NT2/D1 (cell line): ENCODE measurements around the gene CDC73.

Source experiments
- DNase-seq: peaks from one replicate; pipeline ENCODE4 v3.0.0-alpha.2; 2011; ENCODE audit warnings: low read depth, low spot score
- H3K27me3 ChIP-seq: 2 replicates; pipeline ENCODE4 v1.6.0; 2011; ENCODE audit warnings: mild to moderate bottlenecking; ENCODE audit not compliant: insufficient read length, insufficient read depth
- H3K36me3 ChIP-seq: 2 replicates; pipeline ENCODE4 v1.6.1; 2011; ENCODE audit warnings: mild to moderate bottlenecking, low read length, mixed read lengths; ENCODE audit not compliant: insufficient read depth, insufficient read length
- H3K4me1 ChIP-seq: 2 replicates; pipeline ENCODE4 v1.5.1; 2011; ENCODE audit not compliant: insufficient read depth, insufficient read length
- H3K4me3 ChIP-seq: 2 replicates; pipeline ENCODE4 v1.5.1; 2011; ENCODE audit warnings: low read depth; ENCODE audit not compliant: insufficient read length
- H3K9ac ChIP-seq: 2 replicates; pipeline ENCODE4 v1.6.0; 2011; ENCODE audit warnings: low read depth; ENCODE audit not compliant: insufficient read length
- H3K9me3 ChIP-seq: 2 replicates; pipeline ENCODE4 v1.5.1; 2011; ENCODE audit warnings: mild to moderate bottlenecking, low read length; ENCODE audit not compliant: insufficient read depth
- SUZ12 ChIP-seq: IDR thresholded peaks from 2 replicates; pipeline ENCODE4 v1.6.1; 2011; ENCODE audit not compliant: insufficient read length, insufficient read depth; ENCODE audit errors: extremely low read depth
- YY1 ChIP-seq: IDR thresholded peaks from 2 replicates; pipeline ENCODE4 v1.6.1; 2011; ENCODE audit not compliant: insufficient read length, insufficient read depth
- ZNF274 ChIP-seq: IDR thresholded peaks from 2 replicates; pipeline ENCODE4 v1.6.1; 2011; ENCODE audit warnings: mild to moderate bottlenecking, low read depth, low read length

The CDC73 gene

GRCh38 chr1:193108471-193108870, 13.4 kb upstream of the CDC73 start:
- H3K27me3 ChIP-seq, result peaks cover 10% of the 10 kb centered on the region
- DNase-seq, result no peak
- H3K4me3 ChIP-seq, result no peak overlapping the region
- no peak for TF ChIP-seq YY1
- TF ChIP-seq ZNF274, result no peak
- no peak for TF ChIP-seq SUZ12
- no peaks in the 10 kb centered on the region for H3K36me3 ChIP-seq
- H3K9ac ChIP-seq, result no peak overlapping the region
- peaks cover 7% of the 10 kb centered on the region for H3K4me1 ChIP-seq
- H3K9me3 ChIP-seq, result no peaks in the 10 kb centered on the region

GRCh38 chr1:193109619-193110018, 12.2 kb upstream of the CDC73 start:
- TF ChIP-seq SUZ12 (no peak), YY1 (no peak), ZNF274 (no peak)
- DNase-seq, result no peak

GRCh38 chr1:193110246-193110645, 11.6 kb upstream of the CDC73 start:
- no peaks in the 10 kb centered on the region for H3K36me3 ChIP-seq
- H3K4me3 ChIP-seq, result no peak overlapping the region
- no peak for TF ChIP-seq YY1
- no peak for TF ChIP-seq SUZ12
- TF ChIP-seq ZNF274, result no peak
- H3K9me3 ChIP-seq, result no peaks in the 10 kb centered on the region
- H3K27me3 ChIP-seq, result no peaks in the 10 kb centered on the region
- H3K4me1 ChIP-seq, result peaks cover 7% of the 10 kb centered on the region
- no peak for DNase-seq
- no peak overlapping the region for H3K9ac ChIP-seq

More at GRCh38 chr1:193109619-193110018, 12.2 kb upstream of the CDC73 start:
- Histone ChIP-seq H3K9ac (no peak overlapping the region), H3K36me3 (no peaks in the 10 kb centered on the region), H3K4me3 (no peak overlapping the region), H3K27me3 (no peaks in the 10 kb centered on the region), H3K9me3 (no peaks in the 10 kb centered on the region), H3K4me1 (peaks cover 7% of the 10 kb centered on the region)

- Histone ChIP-seq H3K4me3 (no peak overlapping the region), H3K27me3 (no peaks in the 10 kb centered on the region), H3K9me3 (no peaks in the 10 kb centered on the region), H3K9ac (no peak overlapping the region), H3K4me1 (peaks cover 7% of the 10 kb centered on the region), H3K36me3 (no peaks in the 10 kb centered on the region)
- TF ChIP-seq YY1 (no peak), SUZ12 (no peak), ZNF274 (no peak)
- DNase-seq, result no peak
Observed at GRCh38 chr1:193110864-193111263, 11.0 kb upstream of the CDC73 start.

GRCh38 chr1:193111641-193112090, 10.2 kb upstream of the CDC73 start:
- H3K36me3 ChIP-seq, result no peaks in the 10 kb centered on the region
- no peak overlapping the region for H3K9ac ChIP-seq
- H3K9me3 ChIP-seq, result no peaks in the 10 kb centered on the region
- no peaks in the 10 kb centered on the region for H3K27me3 ChIP-seq
- H3K4me1 ChIP-seq, result peaks cover 7% of the 10 kb centered on the region
- H3K4me3 ChIP-seq, result no peak overlapping the region
- no peak for DNase-seq
- no peak for TF ChIP-seq SUZ12
- TF ChIP-seq YY1, result no peak
- TF ChIP-seq ZNF274, result no peak

DNA sequence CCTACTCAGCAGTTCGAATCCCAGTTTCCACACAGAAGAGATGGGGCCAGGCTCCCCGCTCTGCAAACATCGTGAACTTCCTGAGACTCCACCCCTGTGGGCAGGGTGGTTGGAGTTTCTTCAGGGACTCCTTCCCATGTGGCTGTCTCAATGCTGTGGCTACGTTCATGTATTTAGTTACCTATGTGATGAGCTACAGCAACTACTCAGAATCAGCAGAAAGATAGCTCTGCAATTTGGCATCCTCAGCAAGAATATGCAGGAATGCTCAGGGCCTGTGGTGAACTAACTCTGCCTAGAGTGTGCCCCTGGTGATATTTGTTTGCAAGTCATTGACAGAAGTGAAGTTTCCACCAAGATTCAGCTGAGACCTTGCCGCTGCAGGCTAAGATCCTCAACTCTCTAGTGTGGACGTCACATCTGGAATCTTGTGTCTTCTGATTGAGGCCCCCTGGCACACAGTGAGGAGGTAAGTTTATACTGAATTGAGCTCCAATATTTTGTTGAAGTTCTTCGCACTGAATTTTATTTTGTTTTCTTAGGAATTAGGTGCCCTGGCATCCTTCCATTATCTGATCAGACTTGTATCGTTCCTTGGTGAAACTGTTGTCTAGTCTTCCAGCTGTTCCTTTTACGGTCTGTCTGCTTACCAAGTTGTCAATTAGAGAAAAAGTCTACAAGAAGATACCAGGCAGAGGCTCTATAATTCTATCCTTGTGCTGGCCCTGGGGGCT, 8.4 kb upstream of the CDC73 start:
- peaks cover 7% of the 10 kb centered on the region for H3K4me1 ChIP-seq
- no peak overlapping the region for H3K9ac ChIP-seq
- no peak for DNase-seq
- no peaks in the 10 kb centered on the region for H3K36me3 ChIP-seq
- no peaks in the 10 kb centered on the region for H3K9me3 ChIP-seq
- H3K27me3 ChIP-seq, result no peaks in the 10 kb centered on the region
- no peak for TF ChIP-seq YY1
- TF ChIP-seq SUZ12, result no peak
- TF ChIP-seq ZNF274, result no peak
- no peak overlapping the region for H3K4me3 ChIP-seq

DNA sequence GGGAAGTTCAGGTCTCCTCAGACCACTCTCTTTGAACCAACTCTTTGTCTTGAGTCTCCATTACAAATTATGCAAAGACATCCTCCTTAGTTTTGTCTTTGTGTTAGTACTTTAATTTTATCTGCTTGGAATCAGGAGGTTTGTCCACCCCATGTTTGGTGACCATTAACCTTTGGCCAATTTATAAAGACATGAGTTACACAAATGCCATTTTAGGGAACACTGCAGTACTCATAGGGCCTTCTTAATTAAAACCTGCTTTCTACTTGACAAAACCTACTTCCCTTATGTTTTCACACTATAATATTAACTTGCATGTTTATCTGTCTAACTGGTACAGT, 7.9 kb upstream of the CDC73 start:
- Histone ChIP-seq H3K4me3 (no peak overlapping the region), H3K27me3 (no peaks in the 10 kb centered on the region), H3K4me1 (peaks cover 7% of the 10 kb centered on the region), H3K9me3 (no peaks in the 10 kb centered on the region), H3K36me3 (no peaks in the 10 kb centered on the region), H3K9ac (no peak overlapping the region)
- DNase-seq, result no peak
- TF ChIP-seq ZNF274, result no peak
- no peak for TF ChIP-seq YY1
- no peak for TF ChIP-seq SUZ12

DNA sequence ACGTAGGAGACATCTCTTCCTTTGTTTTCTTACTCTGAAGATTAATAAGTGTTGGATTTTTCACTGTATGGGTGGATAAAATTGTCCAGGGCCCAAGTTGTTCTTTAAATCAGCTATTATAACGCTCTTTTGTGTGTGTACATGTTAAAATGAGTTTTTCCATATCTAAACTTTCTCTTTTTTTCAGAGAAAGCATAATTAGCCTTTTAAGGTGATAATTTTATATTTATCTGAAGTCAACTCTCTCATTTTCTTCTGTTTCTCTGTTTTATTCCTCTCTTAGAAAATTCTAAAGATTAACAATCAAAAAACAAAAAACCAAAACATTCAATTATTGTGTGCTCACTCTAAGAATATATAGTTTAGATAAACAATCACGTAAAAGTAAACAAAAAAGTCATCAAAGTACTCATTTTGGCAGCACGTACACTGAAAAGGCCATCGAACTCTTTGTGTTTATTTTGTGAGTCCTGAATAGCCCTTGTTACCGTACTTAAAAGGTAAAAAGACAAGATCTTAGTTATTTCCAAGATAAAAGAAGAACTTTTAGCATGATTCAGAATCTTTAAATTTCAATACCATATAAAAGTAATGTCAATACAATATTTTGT, 7.2 kb upstream of the CDC73 start:
- Histone ChIP-seq H3K4me3 (no peak overlapping the region), H3K36me3 (no peaks in the 10 kb centered on the region), H3K9ac (no peak overlapping the region), H3K9me3 (no peaks in the 10 kb centered on the region), H3K27me3 (no peaks in the 10 kb centered on the region), H3K4me1 (peaks cover 7% of the 10 kb centered on the region)
- no peak for TF ChIP-seq YY1
- no peak for TF ChIP-seq ZNF274
- no peak for TF ChIP-seq SUZ12
- DNase-seq, result no peak
